ENCODE measurements around the gene F8. TPM values are rescaled to one million over a fixed set of nuclear protein-coding genes. Genes with fewer than 3 reads are reported as not detected.
"Not testable (repeated sequence)": the region's sequence is repeated elsewhere in the genome, so short reads cannot be mapped to it uniquely, and the experiment has no call there.

The F8 gene
- total RNA-seq, 1 donor from 2014 or later = 3.5 TPM

DNA sequence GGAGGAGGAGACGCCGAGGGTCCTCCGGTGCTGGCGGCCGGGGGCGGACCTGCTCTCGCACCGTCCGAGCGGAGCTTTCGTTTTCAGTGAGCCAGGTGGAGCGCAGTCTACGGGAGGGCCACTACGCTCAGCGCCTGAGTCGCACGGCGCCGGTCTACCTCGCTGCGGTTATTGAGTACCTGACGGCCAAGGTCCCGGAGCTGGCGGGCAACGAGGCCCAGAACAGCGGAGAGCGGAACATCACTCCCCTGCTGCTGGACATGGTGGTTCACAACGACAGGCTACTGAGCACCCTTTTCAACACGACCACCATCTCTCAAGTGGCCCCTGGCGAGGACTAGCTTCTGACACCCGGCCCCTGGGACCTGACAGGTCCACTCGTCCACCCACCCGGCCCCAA, 137.5 kb downstream of the F8 start:
- H3K36me3 Mint-ChIP-seq (ENCODE audit: low read depth); H3K4me1 Mint-ChIP-seq (ENCODE audit: low read depth); H3K9me3 Mint-ChIP-seq (ENCODE audit: low read depth); H3K27ac Mint-ChIP-seq (ENCODE audit: unreplicated experiment); H3K4me3 Mint-ChIP-seq (ENCODE audit: unreplicated experiment); H3K27me3 Mint-ChIP-seq (ENCODE audit: low read depth): not testable (repeated sequence)
- DNase-seq (ENCODE audit: low spot score) = peak; percentile 82

DNA sequence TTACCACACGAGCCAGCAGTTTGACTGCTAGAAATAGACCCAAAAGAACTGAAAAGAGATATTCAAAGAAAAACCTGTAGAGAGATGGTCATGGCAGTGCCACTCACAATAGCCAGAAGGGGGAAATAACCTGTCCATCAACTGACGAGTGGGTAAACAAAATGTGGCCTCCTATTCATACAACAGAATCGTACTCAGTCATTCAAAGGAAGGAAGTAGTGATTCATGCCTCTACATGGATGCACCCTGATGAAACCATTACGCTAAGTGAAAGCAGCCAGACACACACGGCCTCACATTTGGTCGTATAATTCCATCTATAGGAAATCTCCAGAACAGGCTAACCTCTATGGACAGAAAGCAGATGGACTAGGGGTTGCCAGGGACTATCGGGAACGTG, 138.5 kb downstream of the F8 start:
- H3K4me3 Mint-ChIP-seq (ENCODE audit: unreplicated experiment); H3K9me3 Mint-ChIP-seq (ENCODE audit: low read depth); DNase-seq (ENCODE audit: low spot score); H3K4me1 Mint-ChIP-seq (ENCODE audit: low read depth); H3K27me3 Mint-ChIP-seq (ENCODE audit: low read depth); H3K36me3 Mint-ChIP-seq (ENCODE audit: low read depth); H3K27ac Mint-ChIP-seq (ENCODE audit: unreplicated experiment): not testable (repeated sequence)

DNA sequence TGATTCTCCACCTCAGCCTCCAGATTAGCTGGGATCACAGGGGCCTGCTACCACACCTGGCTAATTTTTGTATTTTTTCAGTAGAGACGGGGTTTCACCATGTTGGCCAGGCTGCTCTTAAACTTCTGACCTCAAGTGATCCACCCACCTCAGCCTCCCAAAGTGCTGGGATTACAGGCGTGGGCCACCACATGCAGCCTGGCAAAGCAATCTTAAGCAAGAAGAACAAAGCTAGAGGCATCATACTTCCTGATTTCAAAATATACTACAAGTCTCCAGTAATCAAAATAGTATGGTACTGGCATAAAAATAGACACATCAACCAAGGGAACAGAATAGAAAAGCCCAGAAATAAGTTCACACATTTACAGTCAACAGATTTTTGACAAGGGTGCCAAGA, 149.2 kb downstream of the F8 start:
- Mint-ChIP-seq H3K4me1 (ENCODE audit: low read depth) (no peaks in the 10 kb centered on the region), H3K9me3 (ENCODE audit: low read depth) (peaks cover 42% of the 10 kb centered on the region), H3K36me3 (ENCODE audit: low read depth) (peaks cover 6% of the 10 kb centered on the region), H3K27ac (ENCODE audit: unreplicated experiment) (no peak overlapping the region), H3K27me3 (ENCODE audit: low read depth) (peaks cover 4% of the 10 kb centered on the region), H3K4me3 (ENCODE audit: unreplicated experiment) (no peak overlapping the region)
- TF ChIP-seq, protein P1, sequence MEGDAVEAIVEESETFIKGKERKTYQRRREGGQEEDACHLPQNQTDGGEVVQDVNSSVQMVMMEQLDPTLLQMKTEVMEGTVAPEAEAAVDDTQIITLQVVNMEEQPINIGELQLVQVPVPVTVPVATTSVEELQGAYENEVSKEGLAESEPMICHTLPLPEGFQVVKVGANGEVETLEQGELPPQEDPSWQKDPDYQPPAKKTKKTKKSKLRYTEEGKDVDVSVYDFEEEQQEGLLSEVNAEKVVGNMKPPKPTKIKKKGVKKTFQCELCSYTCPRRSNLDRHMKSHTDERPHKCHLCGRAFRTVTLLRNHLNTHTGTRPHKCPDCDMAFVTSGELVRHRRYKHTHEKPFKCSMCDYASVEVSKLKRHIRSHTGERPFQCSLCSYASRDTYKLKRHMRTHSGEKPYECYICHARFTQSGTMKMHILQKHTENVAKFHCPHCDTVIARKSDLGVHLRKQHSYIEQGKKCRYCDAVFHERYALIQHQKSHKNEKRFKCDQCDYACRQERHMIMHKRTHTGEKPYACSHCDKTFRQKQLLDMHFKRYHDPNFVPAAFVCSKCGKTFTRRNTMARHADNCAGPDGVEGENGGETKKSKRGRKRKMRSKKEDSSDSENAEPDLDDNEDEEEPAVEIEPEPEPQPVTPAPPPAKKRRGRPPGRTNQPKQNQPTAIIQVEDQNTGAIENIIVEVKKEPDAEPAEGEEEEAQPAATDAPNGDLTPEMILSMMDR (IDR thresholded peaks at IDR 0.05) = no peak
- DNase-seq (ENCODE audit: low spot score) = no peak

DNA sequence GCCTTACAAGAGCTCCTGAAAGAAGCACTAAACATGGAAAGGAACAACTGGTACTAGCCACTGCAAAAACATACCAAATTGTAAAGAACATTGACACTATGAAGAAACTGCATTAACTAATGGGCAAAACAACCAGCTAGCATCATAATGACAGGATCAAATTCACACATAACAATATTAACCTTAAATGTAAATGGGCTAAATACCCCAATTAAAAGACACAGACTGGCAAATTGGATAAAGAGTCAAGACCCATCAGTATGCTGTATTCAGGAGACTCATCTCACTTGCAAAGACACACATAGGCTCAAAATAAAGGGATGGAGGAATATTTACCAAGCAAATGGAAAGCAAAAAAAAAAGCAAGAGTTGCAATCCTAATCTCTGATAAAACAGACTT, 154.0 kb downstream of the F8 start:
- not testable (repeated sequence) for H3K36me3 Mint-ChIP-seq (ENCODE audit: low read depth); H3K27me3 Mint-ChIP-seq (ENCODE audit: low read depth); DNase-seq (ENCODE audit: low spot score); H3K27ac Mint-ChIP-seq (ENCODE audit: unreplicated experiment); H3K4me3 Mint-ChIP-seq (ENCODE audit: unreplicated experiment); H3K4me1 Mint-ChIP-seq (ENCODE audit: low read depth)
- peaks cover 62% of the 10 kb centered on the region for H3K9me3 Mint-ChIP-seq (ENCODE audit: low read depth)

DNA sequence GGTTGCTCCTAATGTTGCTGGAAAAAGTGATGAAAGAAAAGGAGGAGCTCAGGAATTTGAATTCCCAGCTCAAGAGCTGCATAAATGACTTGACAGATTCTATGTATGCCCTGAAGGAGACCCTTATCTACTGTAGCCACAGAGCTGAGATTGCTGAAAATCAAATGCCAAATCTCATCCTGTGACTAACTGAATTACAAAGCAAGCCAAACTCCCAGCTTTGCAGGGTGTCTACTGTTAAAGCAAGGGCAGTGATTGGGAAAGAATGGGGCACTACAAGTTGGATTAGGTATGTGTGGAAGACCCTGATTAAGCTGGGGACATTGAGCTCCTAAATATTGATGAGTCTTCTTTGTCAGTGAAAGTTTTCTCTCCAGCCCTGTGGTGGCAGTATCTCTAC, 167.3 kb downstream of the F8 start:
- Mint-ChIP-seq H3K9me3 (ENCODE audit: low read depth) (peaks cover 48% of the 10 kb centered on the region), H3K27me3 (ENCODE audit: low read depth) (no peaks in the 10 kb centered on the region), H3K4me3 (ENCODE audit: unreplicated experiment) (no peak overlapping the region), H3K4me1 (ENCODE audit: low read depth) (no peaks in the 10 kb centered on the region), H3K36me3 (ENCODE audit: low read depth) (peaks cover 8% of the 10 kb centered on the region), H3K27ac (ENCODE audit: unreplicated experiment) (no peak overlapping the region)
- no peak for DNase-seq (ENCODE audit: low spot score)
- TF ChIP-seq, protein P1 (IDR thresholded peaks at IDR 0.05) = no peak

DNA sequence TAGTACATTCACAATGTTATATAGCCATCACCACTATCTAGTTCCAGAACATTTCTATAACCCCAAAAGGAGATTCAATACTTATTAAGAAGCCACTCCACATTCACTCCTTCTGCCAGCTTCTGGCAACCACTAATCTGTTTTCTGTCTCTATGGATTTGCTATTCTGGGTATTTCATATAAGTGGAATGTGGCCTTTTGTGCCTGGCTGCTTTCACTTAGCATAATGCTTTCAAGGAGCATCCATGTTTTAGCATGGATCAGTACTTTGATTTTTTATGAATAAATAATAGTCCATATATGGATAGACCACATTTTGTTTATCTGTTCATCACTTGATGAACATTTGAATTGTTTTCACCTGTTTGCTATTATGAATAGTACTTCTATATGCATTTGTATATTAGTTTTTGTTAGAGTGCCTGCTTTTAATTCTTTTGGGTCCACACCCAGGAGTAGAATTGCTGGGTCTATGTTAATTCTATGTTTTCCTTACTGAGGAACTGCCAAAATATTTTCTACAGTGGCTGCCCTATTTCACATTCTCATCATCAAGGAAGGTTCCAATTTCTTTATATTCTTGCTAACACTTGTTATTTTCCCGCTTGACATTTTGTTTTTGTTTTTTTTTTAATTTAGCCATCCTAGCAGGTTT, 171.4 kb downstream of the F8 start:
- Mint-ChIP-seq H3K4me1 (ENCODE audit: low read depth) (no peaks in the 10 kb centered on the region), H3K27me3 (ENCODE audit: low read depth) (no peaks in the 10 kb centered on the region), H3K27ac (ENCODE audit: unreplicated experiment) (no peak overlapping the region), H3K4me3 (ENCODE audit: unreplicated experiment) (no peak overlapping the region), H3K9me3 (ENCODE audit: low read depth) (peaks cover 38% of the 10 kb centered on the region), H3K36me3 (ENCODE audit: low read depth) (peaks cover 3% of the 10 kb centered on the region)
- TF ChIP-seq, protein P1 (IDR thresholded peaks at IDR 0.05) = no peak
- DNase-seq (ENCODE audit: low spot score) = no peak

DNA sequence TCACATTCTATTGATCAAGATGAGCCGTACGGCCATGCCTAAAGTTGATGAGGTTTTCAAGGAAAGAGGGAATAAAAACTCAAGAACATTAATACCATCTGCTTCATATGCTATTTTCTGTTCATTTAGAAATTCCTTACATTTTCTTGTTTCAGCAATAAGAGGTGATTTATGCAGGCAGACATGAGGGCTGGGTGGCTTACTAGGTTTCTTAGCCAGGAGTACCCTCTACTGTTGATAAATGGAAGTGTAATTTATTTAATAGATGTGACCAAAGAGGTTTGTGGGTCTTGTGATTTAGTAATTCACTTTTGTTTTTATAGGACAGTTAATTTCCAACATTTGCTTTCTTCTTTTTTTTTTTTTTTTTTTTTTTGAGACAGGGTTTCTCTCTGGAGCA, 181.7 kb downstream of the F8 start:
- no peaks in the 10 kb centered on the region for H3K27me3 Mint-ChIP-seq (ENCODE audit: low read depth)
- no peaks in the 10 kb centered on the region for H3K4me1 Mint-ChIP-seq (ENCODE audit: low read depth)
- no peak overlapping the region for H3K4me3 Mint-ChIP-seq (ENCODE audit: unreplicated experiment)
- TF ChIP-seq, protein P1 (IDR thresholded peaks at IDR 0.05) = peak; percentile 79
- peaks cover 3% of the 10 kb centered on the region for H3K36me3 Mint-ChIP-seq (ENCODE audit: low read depth)
- no peak for DNase-seq (ENCODE audit: low spot score)
- H3K27ac Mint-ChIP-seq (ENCODE audit: unreplicated experiment) = no peak overlapping the region
- H3K9me3 Mint-ChIP-seq (ENCODE audit: low read depth) = peaks cover 17% of the 10 kb centered on the region
